ENCODE measurements around the gene METTL26. TPM values are rescaled to one million over a fixed set of nuclear protein-coding genes. Genes with fewer than 3 reads are reported as not detected.

METTL26 gene
- total and polyA plus RNA-seq, 2 of the 8 experiments (the other 6 are each of a cell fraction or from before 2014, with no cell fraction given), result 100 to 186 TPM

DNA sequence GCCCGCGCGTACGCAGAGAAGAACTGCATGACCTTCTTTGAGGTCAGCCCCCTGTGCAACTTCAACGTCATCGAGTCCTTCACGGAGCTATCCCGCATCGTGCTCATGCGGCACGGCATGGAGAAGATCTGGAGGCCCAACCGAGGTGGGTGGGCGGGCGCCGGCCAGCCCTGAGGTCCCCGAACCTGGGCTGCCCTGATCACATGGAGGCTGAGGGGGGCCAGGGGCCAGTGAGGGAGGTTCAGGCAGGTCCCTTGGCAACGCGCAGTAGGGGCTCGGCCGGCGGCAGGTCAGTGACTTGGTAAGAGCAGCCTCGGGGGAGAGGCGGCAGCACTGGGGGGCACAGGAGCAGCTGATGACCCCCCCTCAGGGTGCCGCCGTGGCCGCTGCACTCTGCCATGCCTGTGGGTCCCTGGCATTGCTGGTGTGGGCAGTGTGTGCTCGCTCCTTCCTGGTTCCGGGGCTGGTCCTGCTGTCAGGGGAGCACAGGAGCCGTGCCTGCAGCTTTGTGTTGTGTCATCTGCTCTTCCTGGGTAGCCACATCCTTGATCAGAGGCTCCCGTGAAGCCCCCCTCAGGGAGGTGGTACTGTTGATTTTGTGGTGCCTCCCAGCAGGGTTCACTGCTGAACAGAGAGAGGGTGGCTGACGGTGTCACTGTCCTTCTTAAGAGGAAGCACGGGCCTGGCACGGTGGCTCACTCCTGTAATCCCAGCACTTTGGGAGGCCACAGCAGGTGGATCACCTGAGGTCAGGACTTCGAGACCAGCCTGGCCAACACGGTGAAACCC is 9.9 kb downstream of the METTL26 start:
- CTCF ChIA-PET (ENCODE audit: partially characterized antibody), result interaction anchor here (0.9 to 1.8 kb wide), 3 partner anchors 10 to 86 kb away, joined by 3 to 4 read pairs (median 3); partner anchors contain the start of gene METTL26

More for the DNA sequence above, 9.9 kb downstream of the METTL26 start:
- peaks cover 1% of the 10 kb centered on the region; the same call in 1 of the 2 replicates for H3K23me2 ChIP-seq (ENCODE audit: low read depth, low read length)
- TF ChIP-seq CTBP2 (IDR thresholded peaks at IDR 0.05; ENCODE audit: borderline replicate concordance, insufficient read depth, insufficient read length, low read length) (no peak), TBP (IDR thresholded peaks at IDR 0.05; ENCODE audit: low read depth, low read length) (no peak), KDM5A (IDR thresholded peaks at IDR 0.05; ENCODE audit: low read length) (no peak), RNF2 (IDR thresholded peaks at IDR 0.05; ENCODE audit: borderline replicate concordance, low read depth, low read length, missing control alignments, poor library complexity, severe bottlenecking) (no peak)
- TF ChIP-seq, protein P1, sequence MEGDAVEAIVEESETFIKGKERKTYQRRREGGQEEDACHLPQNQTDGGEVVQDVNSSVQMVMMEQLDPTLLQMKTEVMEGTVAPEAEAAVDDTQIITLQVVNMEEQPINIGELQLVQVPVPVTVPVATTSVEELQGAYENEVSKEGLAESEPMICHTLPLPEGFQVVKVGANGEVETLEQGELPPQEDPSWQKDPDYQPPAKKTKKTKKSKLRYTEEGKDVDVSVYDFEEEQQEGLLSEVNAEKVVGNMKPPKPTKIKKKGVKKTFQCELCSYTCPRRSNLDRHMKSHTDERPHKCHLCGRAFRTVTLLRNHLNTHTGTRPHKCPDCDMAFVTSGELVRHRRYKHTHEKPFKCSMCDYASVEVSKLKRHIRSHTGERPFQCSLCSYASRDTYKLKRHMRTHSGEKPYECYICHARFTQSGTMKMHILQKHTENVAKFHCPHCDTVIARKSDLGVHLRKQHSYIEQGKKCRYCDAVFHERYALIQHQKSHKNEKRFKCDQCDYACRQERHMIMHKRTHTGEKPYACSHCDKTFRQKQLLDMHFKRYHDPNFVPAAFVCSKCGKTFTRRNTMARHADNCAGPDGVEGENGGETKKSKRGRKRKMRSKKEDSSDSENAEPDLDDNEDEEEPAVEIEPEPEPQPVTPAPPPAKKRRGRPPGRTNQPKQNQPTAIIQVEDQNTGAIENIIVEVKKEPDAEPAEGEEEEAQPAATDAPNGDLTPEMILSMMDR (IDR thresholded peaks at IDR 0.05; ENCODE audit: control extremely low read depth in 1 of 3, insufficient read depth in 1 of 3, low read depth in 1 of 3, low read length in 3 of 3), result no peak
- TF ChIP-seq, protein P2, sequence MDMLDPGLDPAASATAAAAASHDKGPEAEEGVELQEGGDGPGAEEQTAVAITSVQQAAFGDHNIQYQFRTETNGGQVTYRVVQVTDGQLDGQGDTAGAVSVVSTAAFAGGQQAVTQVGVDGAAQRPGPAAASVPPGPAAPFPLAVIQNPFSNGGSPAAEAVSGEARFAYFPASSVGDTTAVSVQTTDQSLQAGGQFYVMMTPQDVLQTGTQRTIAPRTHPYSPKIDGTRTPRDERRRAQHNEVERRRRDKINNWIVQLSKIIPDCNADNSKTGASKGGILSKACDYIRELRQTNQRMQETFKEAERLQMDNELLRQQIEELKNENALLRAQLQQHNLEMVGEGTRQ (IDR thresholded peaks at IDR 0.05; ENCODE audit: low read length), result no peak
- no peak overlapping the region for H3K4ac ChIP-seq (replicated peaks; ENCODE audit: insufficient read length, low read depth, low read length)
- 96% methylated on average over 26 of the region's 35 CpGs; no CpG with 5 or more reads in 1 of the 2 experiments for WGBS, 2 experiments (ENCODE audit: extremely low coverage in 1 of 2, insufficient coverage in 1 of 2, insufficient read length in 1 of 2, insufficient replicate concordance in 2 of 2, low coverage in 1 of 2, low lambda C conversion rate in 2 of 2, missing lambda C conversion rate in 1 of 2)
- H3K4me2 ChIP-seq (ENCODE audit: insufficient read depth in 1 of 2, low read depth in 2 of 2, low read length in 2 of 2), result no peak overlapping the region
- no peak overlapping the region for H3K18ac ChIP-seq (ENCODE audit: extremely low read depth, low read length)
- H4K8ac ChIP-seq (ENCODE audit: extremely low read depth, insufficient read depth, low read length), result peak overlapping the region; percentile 12; the same call in 1 of the 2 replicates
- 0 out of 2 replicates have a peak overlapping the region, but pooled peaks have one; percentile 46 for H2BK15ac ChIP-seq (ENCODE audit: low read length)
- H3K27ac ChIP-seq (ENCODE audit: low read depth, low read length), result no peak overlapping the region
- no peak overlapping the region for H3K23ac ChIP-seq (ENCODE audit: insufficient read length)
- H3K9me3 ChIP-seq (ENCODE audit: insufficient read depth in 2 of 2, low read depth in 1 of 2, low read length in 1 of 2), result no peaks in the 10 kb centered on the region
- peaks cover 0 to 2% of the 10 kb centered on the region in 2 experiments for H4K20me1 ChIP-seq (replicated peaks in 1 of 2; ENCODE audit: control insufficient read depth in 1 of 2, insufficient read depth in 2 of 2, low read length in 2 of 2)
- POLR2A ChIA-PET (ENCODE audit: partially characterized antibody), result interaction anchor here (2.5 kb wide), 1 partner anchor 10 kb away, joined by 16 read pairs; the partner anchor contains the start of gene METTL26
- no peaks in the 10 kb centered on the region for H3K79me2 ChIP-seq (ENCODE audit: control insufficient read depth in 1 of 2, insufficient read depth in 2 of 2, low read length in 2 of 2)
- H3K79me1 ChIP-seq (ENCODE audit: low read depth, low read length), result peaks cover 4% of the 10 kb centered on the region; the same call in 1 of the 2 replicates
- H3K4me1 ChIP-seq (replicated peaks in 1 of 4; ENCODE audit: control insufficient read depth in 3 of 4, insufficient read depth in 4 of 4, low read length in 3 of 4), result peaks cover 0 to 34% (median 22%) of the 10 kb centered on the region in 4 experiments; a peak in 6 of 7 replicates
- H2AK5ac ChIP-seq (ENCODE audit: low read depth, low read length), result no peak overlapping the region
- DNase-seq (ENCODE audit: low read depth in 1 of 2, low spot score in 2 of 2) (no peak), FAIRE-seq (no peak)
- H3K4me3 ChIP-seq (ENCODE audit: extremely low read depth in 1 of 4, insufficient read depth in 2 of 4, low read depth in 3 of 4, low read length in 4 of 4), result no peak overlapping the region
- H2BK5ac ChIP-seq (ENCODE audit: low read depth, low read length), result peak overlapping the region; percentile 44; the same call in 1 of the 2 replicates
- H4K91ac ChIP-seq (replicated peaks; ENCODE audit: insufficient read length, low read length), result no peak overlapping the region
- H3K14ac ChIP-seq (ENCODE audit: insufficient read length), result no peak overlapping the region
- no peak overlapping the region for H3K9ac ChIP-seq (replicated peaks in 1 of 4; ENCODE audit: extremely low read depth in 1 of 4, low read depth in 3 of 4, low read length in 3 of 4)
- no peaks in the 10 kb centered on the region for H3K27me3 ChIP-seq (replicated peaks in 1 of 4; ENCODE audit: control insufficient read depth in 3 of 4, extremely low read depth in 1 of 4, insufficient read depth in 3 of 4, low read length in 3 of 4)
- no peak overlapping the region for H4K5ac ChIP-seq (ENCODE audit: insufficient read length, low read depth, low read length)
- no peak overlapping the region for H2BK120ac ChIP-seq (replicated peaks; ENCODE audit: low read depth, low read length)
- no peak overlapping the region for H3K56ac ChIP-seq (replicated peaks; ENCODE audit: insufficient read length, low read depth, low read length)
- no peak overlapping the region for H2BK20ac ChIP-seq (ENCODE audit: low read length)
- no peak overlapping the region for H2BK12ac ChIP-seq (ENCODE audit: low read depth, low read length)
- no peak overlapping the region for H2AFZ ChIP-seq (ENCODE audit: low read length)
- H3K36me3 ChIP-seq (ENCODE audit: control insufficient read depth in 2 of 4, insufficient read depth in 4 of 4, low read length in 3 of 4), result peaks cover 0 to 4% (median 0%) of the 10 kb centered on the region in 4 experiments; a peak in 1 of 8 replicates

All from H1 (cell line).